ENCODE results near the gene FKBP2.

FKBP2 gene

GRCh38 chr11:64250415-64251015, 9.6 kb downstream of the FKBP2 start:
- no peak for DNase-seq

GRCh38 chr11:64251016-64251752, 10.3 kb downstream of the FKBP2 start, which contains the start of gene PLCB3:
PLCB3 (plus strand) TSS chr11:64251530; CDS start chr11:64251650, 120 bp downstream.
- DNase-seq: no peak

GRCh38 chr11:64251753-64252002, 10.8 kb downstream of the FKBP2 start:
- DNase-seq: no peak

- DNase-seq: no peak
These were observed 11.3 kb downstream of the FKBP2 start for GRCh38 chr11:64252003-64252872.

- DNase-seq: no peak
These were observed 12.1 kb downstream of the FKBP2 start for GRCh38 chr11:64253043-64253442.

- no peak for DNase-seq
These were observed 12.6 kb downstream of the FKBP2 start for GRCh38 chr11:64253481-64253880.

GRCh38 chr11:64254326-64254725, 13.4 kb downstream of the FKBP2 start:
- no peak for DNase-seq

GRCh38 chr11:64255135-64256128, 14.5 kb downstream of the FKBP2 start:
- no peak for DNase-seq

- DNase-seq: no peak
These were observed 15.4 kb downstream of the FKBP2 start for GRCh38 chr11:64256300-64256699.

- DNase-seq: no peak
These were observed 17.5 kb downstream of the FKBP2 start for GRCh38 chr11:64258356-64258755.

- no peak for DNase-seq
These were observed 18.1 kb downstream of the FKBP2 start for GRCh38 chr11:64258946-64259532.

- no peak for DNase-seq
These were observed 18.7 kb downstream of the FKBP2 start for GRCh38 chr11:64259533-64260067.

GRCh38 chr11:64260147-64260708, 19.3 kb downstream of the FKBP2 start:
- DNase-seq: no peak

GRCh38 chr11:64261556-64262080, 20.7 kb downstream of the FKBP2 start:
- no peak for DNase-seq

GRCh38 chr11:64262271-64263002, 21.5 kb downstream of the FKBP2 start:
- no peak for DNase-seq

- DNase-seq: no peak
These were observed 22.4 kb downstream of the FKBP2 start for GRCh38 chr11:64263021-64263946.

GRCh38 chr11:64263947-64264317, 23.0 kb downstream of the FKBP2 start:
- no peak for DNase-seq

- DNase-seq: no peak
These were observed 23.5 kb downstream of the FKBP2 start for GRCh38 chr11:64264371-64264852.

Measured in NCI-H510A (cell line).